Astrocyte (in vitro differentiated cells and primary cell): ENCODE measurements around the gene PSMD4. TPM values are rescaled to one million over a fixed set of nuclear protein-coding genes. Genes with fewer than 3 reads are reported as not detected.

Experiments used
- DNase-seq: peaks from one replicate; pipeline ENCODE4 v3.0.0-alpha.2; 2010; ENCODE audit warnings: low read depth
- FAIRE-seq: peaks from 2 replicates; lab custom pipeline; 2011; peaks lifted over from hg19 to GRCh38; lab: Jason Lieb, UNC
- H2AFZ ChIP-seq: 2 replicates; pipeline ENCODE4 v1.6.0; 2012; ENCODE audit warnings: low read depth, low read length, inconsistent platforms
- H3K27ac ChIP-seq: 2 replicates; pipeline ENCODE4 v1.5.1; 2011; ENCODE audit warnings: low read depth, low read length, inconsistent platforms
- H3K27me3 ChIP-seq: 2 replicates; pipeline ENCODE4 v1.6.0; 2011; ENCODE audit warnings: low read length, inconsistent platforms; ENCODE audit not compliant: insufficient read depth
- H3K36me3 ChIP-seq: 2 replicates; pipeline ENCODE4 v1.5.1; 2011; ENCODE audit warnings: low read length, inconsistent platforms; ENCODE audit not compliant: insufficient read depth
- H3K4me1 ChIP-seq: 2 replicates; pipeline ENCODE4 v1.5.1; 2011; ENCODE audit warnings: low read length, inconsistent platforms; ENCODE audit not compliant: insufficient read depth
- H3K4me2 ChIP-seq: 2 replicates; pipeline ENCODE4 v1.6.0; 2012; ENCODE audit warnings: low read length, inconsistent platforms
- H3K4me3 ChIP-seq: 2 replicates; pipeline ENCODE4 v1.5.1; 2011; ENCODE audit warnings: low read depth, mild to moderate bottlenecking, low read length, inconsistent platforms; ENCODE audit not compliant: insufficient read depth
- H3K79me2 ChIP-seq: 2 replicates; pipeline ENCODE4 v1.6.0; 2012; ENCODE audit warnings: mild to moderate bottlenecking, low read length, inconsistent platforms; ENCODE audit not compliant: insufficient read depth
- H3K9ac ChIP-seq: 2 replicates; pipeline ENCODE4 v1.6.0; 2012; ENCODE audit warnings: mild to moderate bottlenecking, low read length, inconsistent platforms
- H3K9me3 ChIP-seq: 2 replicates; pipeline ENCODE4 v1.5.1; 2012; ENCODE audit warnings: low read depth, mild to moderate bottlenecking, low read length, inconsistent platforms; ENCODE audit not compliant: insufficient read depth
- H4K20me1 ChIP-seq: 2 replicates; pipeline ENCODE4 v1.6.0; 2012; ENCODE audit warnings: low read length, inconsistent platforms; ENCODE audit not compliant: insufficient read depth
- H3K27ac Mint-ChIP-seq: one replicate; pipeline ENCODE4 v1.8.0; 2021; ENCODE audit warnings: mild to moderate bottlenecking, mixed read lengths; ENCODE audit not compliant: unreplicated experiment
- H3K27me3 Mint-ChIP-seq: one replicate; pipeline ENCODE4 v1.8.0; 2021; ENCODE audit warnings: low read depth, mixed read lengths; ENCODE audit not compliant: unreplicated experiment
- H3K36me3 Mint-ChIP-seq: one replicate; pipeline ENCODE4 v1.8.0; 2021; ENCODE audit warnings: low read depth, mixed read lengths; ENCODE audit not compliant: unreplicated experiment
- H3K4me1 Mint-ChIP-seq: one replicate; pipeline ENCODE4 v1.8.0; 2021; ENCODE audit warnings: low read depth, mixed read lengths; ENCODE audit not compliant: unreplicated experiment
- H3K4me3 Mint-ChIP-seq: one replicate; pipeline ENCODE4 v1.8.0; 2021; ENCODE audit warnings: mild to moderate bottlenecking, moderate library complexity, mixed read lengths; ENCODE audit not compliant: unreplicated experiment
- H3K9me3 Mint-ChIP-seq: one replicate; pipeline ENCODE4 v1.8.0; 2021; ENCODE audit warnings: mild to moderate bottlenecking, mixed read lengths; ENCODE audit not compliant: unreplicated experiment
- CTCF ChIP-seq: IDR thresholded peaks from 2 replicates; pipeline ENCODE4 v1.5.1; 2011; ENCODE audit warnings: low read depth, mild to moderate bottlenecking, inconsistent platforms, low read length, moderate library complexity; ENCODE audit not compliant: insufficient read depth
- EZH2 ChIP-seq: IDR thresholded peaks from 2 replicates; pipeline ENCODE4 v1.6.1; 2012; ENCODE audit warnings: mild to moderate bottlenecking, low read length, inconsistent platforms; ENCODE audit not compliant: insufficient read depth
- total RNA-seq: library from RNA; stranded (reverse); gene quantifications from 2 replicates; pipeline ENCODE4 v1.2.1, GENCODE V29; 2021

Gene PSMD4
- total RNA-seq, 1 donor from 2014 or later: 171 TPM

- Mint-ChIP-seq H3K36me3 (peaks cover 14% of the 10 kb centered on the region), H3K27ac (peak overlapping the region; percentile 99), H3K27me3 (no peaks in the 10 kb centered on the region), H3K4me1 (peaks cover 9% of the 10 kb centered on the region), H3K9me3 (no peaks in the 10 kb centered on the region), H3K4me3 (peak overlapping the region; percentile 93)
- Histone ChIP-seq H3K79me2 (peaks cover 29% of the 10 kb centered on the region), H3K4me3 (peak overlapping the region; percentile 94), H3K9ac (peak overlapping the region; percentile 96), H3K9me3 (no peaks in the 10 kb centered on the region), H3K27ac (peak overlapping the region; percentile 99), H2AFZ (peak overlapping the region; percentile 99), H3K36me3 (peaks cover under 1% of the 10 kb centered on the region), H4K20me1 (peaks cover 27% of the 10 kb centered on the region), H3K27me3 (no peaks in the 10 kb centered on the region), H3K4me2 (peak overlapping the region; percentile 91), H3K4me1 (peaks cover 9% of the 10 kb centered on the region)
- DNase-seq (peak; percentile 93), FAIRE-seq (no peak)
- no peak for TF ChIP-seq EZH2
- no peak for TF ChIP-seq CTCF
Measured at GRCh38 chr1:151281225-151281968, 26.9 kb downstream of the PSMD4 start.

- Histone ChIP-seq H3K36me3 (peaks cover 7% of the 10 kb centered on the region), H3K4me2 (peak within 1 kb of the TSS; percentile 91), H3K9ac (peak within 1 kb of the TSS; percentile 96), H3K79me2 (peaks cover 33% of the 10 kb centered on the region), H4K20me1 (peaks cover 36% of the 10 kb centered on the region), H3K4me1 (peaks cover 9% of the 10 kb centered on the region), H3K4me3 (peak within 1 kb of the TSS; percentile 94), H3K27ac (peak within 1 kb of the TSS; percentile 99), H3K27me3 (no peaks in the 10 kb centered on the region), H2AFZ (peak within 1 kb of the TSS; percentile 99), H3K9me3 (no peaks in the 10 kb centered on the region)
- TF ChIP-seq CTCF (no peak), EZH2 (no peak)
- Mint-ChIP-seq H3K27ac (peak within 1 kb of the TSS; percentile 99), H3K27me3 (no peaks in the 10 kb centered on the region), H3K4me3 (peak within 1 kb of the TSS; percentile 93), H3K4me1 (peaks cover 9% of the 10 kb centered on the region), H3K36me3 (peaks cover 19% of the 10 kb centered on the region), H3K9me3 (no peaks in the 10 kb centered on the region)
- DNase-seq: peak; percentile 100
- FAIRE-seq: peak; percentile 59
Measured at GRCh38 chr1:151281969-151282882, 27.7 kb downstream of the PSMD4 start, which contains the start of gene ZNF687. ZNF687 (plus strand) TSS chr1:151282299; CDS start chr1:151286292, 3,993 bp downstream.
